Panc1 (cell line): Measurements from ENCODE around the gene B4GALT1. TPM values are rescaled to one million over a fixed set of nuclear protein-coding genes. Genes with fewer than 3 reads are reported as not detected.

Source experiments
- ATAC-seq: fragments of 200-7000 bp; cut with Tn5 transposase; 2 replicates; pipeline ENCODE4 v1.9.1; 2020; ENCODE audit warnings: mild to moderate bottlenecking, moderate library complexity
- BruUV-seq: library from RNA; stranded (reverse); fragments of 400-500 nt; replicated peaks from 2 replicates; lab custom pipeline; 2021; lab: Mats Ljungman, UMichigan
- CTCF ChIA-PET: fragments of 300-600 bp; sonication (Branson Sonifier 250); formaldehyde crosslinking; loops from one replicate; lab custom pipeline; 2022; ENCODE audit warnings: antibody characterized with exemption; lab: Charles Lee
- POLR2A ChIA-PET: fragments of 300-600 bp; sonication (Branson Sonifier 250); formaldehyde crosslinking; loops from one replicate; lab custom pipeline; 2022; ENCODE audit warnings: antibody characterized with exemption; lab: Charles Lee
- DNase-seq: peaks from one replicate; pipeline ENCODE4 v3.0.0-alpha.2; 2010; ENCODE audit warnings: low read depth, low spot score
- H3K27ac ChIP-seq: 2 replicates; pipeline ENCODE4 v1.5.1; 2011; ENCODE audit warnings: mild to moderate bottlenecking, low read length, inconsistent platforms
- H3K27me3 ChIP-seq: fragments of 200-500 bp; sonication (Bioruptor generic); 2 replicates; pipeline ENCODE4 v1.6.0; 2014; ENCODE audit warnings: low read length, inconsistent platforms; ENCODE audit not compliant: control insufficient read depth, insufficient read depth
- H3K36me3 ChIP-seq: fragments of 200-500 bp; sonication (Bioruptor generic); 2 replicates; pipeline ENCODE4 v1.5.1; 2014; ENCODE audit warnings: inconsistent platforms, mild to moderate bottlenecking, low read length, moderate library complexity; ENCODE audit not compliant: control insufficient read depth, insufficient read depth
- H3K4me1 ChIP-seq: 2 replicates; pipeline ENCODE4 v1.5.1; 2011; ENCODE audit warnings: inconsistent platforms, mild to moderate bottlenecking, low read length, moderate library complexity; ENCODE audit not compliant: control insufficient read depth, insufficient read depth
- H3K4me3 ChIP-seq, 2 experiments: 2 replicates each; pipeline ENCODE4 v1.5.1; 2011 to 2012; ENCODE audit warnings: low read depth in 2 of 2, low read length in 2 of 2, mild to moderate bottlenecking in 2 of 2, inconsistent platforms in 1 of 2, moderate library complexity in 1 of 2
- H3K9me3 ChIP-seq: fragments of 200-500 bp; sonication (Bioruptor generic); 2 replicates; pipeline ENCODE4 v1.5.1; 2014; ENCODE audit warnings: low read depth, mild to moderate bottlenecking, inconsistent platforms, low read length, moderate library complexity; ENCODE audit not compliant: control insufficient read depth, insufficient read depth
- POLR2AphosphoS5 ChIP-seq: IDR thresholded peaks from 2 replicates; pipeline ENCODE4 v1.6.1; 2012; ENCODE audit warnings: mild to moderate bottlenecking, low read depth, low read length, moderate library complexity
- SIN3A ChIP-seq: IDR thresholded peaks from 2 replicates; pipeline ENCODE4 v1.6.1; 2012; ENCODE audit warnings: low read depth, mild to moderate bottlenecking, low read length, moderate library complexity, borderline replicate concordance; ENCODE audit not compliant: insufficient read depth
- TCF7L2 ChIP-seq: IDR thresholded peaks from 2 replicates; pipeline ENCODE4 v1.6.1; 2011; ENCODE audit warnings: mild to moderate bottlenecking, low read depth, low read length, inconsistent platforms
- in situ Hi-C: cut with HindIII; loops from 2 replicates; pipeline ENCODE4 v1.10.0; 2016; ENCODE audit warnings: low sequenced_read_pairs, low pct_unique_long_range_greater_than_20kb
- intact Hi-C: fragments of 100-400 bp; cut with micrococcal nuclease; formaldehyde crosslinking; loops from one replicate; pipeline ENCODE4 v1.10.0; 2022; ENCODE audit not compliant: unreplicated experiment
- total RNA-seq: library from RNA; stranded (reverse); gene quantifications from one replicate; pipeline ENCODE4 v1.2.1, GENCODE V29; 2021; ENCODE audit not compliant: unreplicated experiment
- TF ChIP-seq, protein P1 (sequence below), 2 experiments: IDR thresholded peaks; 2 replicates each; pipeline ENCODE4 v1.6.1; 2011 to 2012; ENCODE audit warnings: low read depth in 2 of 2, control low read depth in 1 of 2, low read length in 1 of 2, mild to moderate bottlenecking in 1 of 2, moderate library complexity in 1 of 2; ENCODE audit not compliant: insufficient read depth in 1 of 2
- TF ChIP-seq, protein P2 (sequence below): fragments of 450-650 bp; IDR thresholded peaks from 2 replicates; pipeline ENCODE4 v1.5.1; 2017; ENCODE audit warnings: mild to moderate bottlenecking

Gene B4GALT1
- total RNA-seq, 1 experiment from 2014 or later: 57.4 TPM

DNA sequence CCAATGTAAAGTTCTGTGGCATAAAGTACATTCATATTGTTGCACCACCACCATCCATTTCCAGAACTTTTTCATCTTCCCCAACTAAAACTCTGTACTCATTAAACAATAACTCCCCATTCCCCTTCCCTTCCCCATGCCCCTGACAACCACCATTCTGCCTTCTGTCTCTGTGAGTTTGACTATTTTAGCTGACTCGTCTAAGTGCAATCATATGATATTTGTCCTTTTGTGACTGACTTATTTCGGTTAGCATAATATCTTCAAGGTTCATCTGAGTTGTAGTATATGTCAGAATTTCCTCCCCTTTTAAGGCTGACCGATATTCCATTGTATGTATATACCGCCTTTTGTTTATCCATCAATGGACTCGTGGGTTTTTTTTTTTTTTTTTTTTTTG is 61.6 kb downstream of the B4GALT1 start:
- Histone ChIP-seq H3K4me1 (peaks cover 4% of the 10 kb centered on the region; the same call in 1 of the 2 replicates), H3K27ac (no peak overlapping the region), H3K27me3 (no peaks in the 10 kb centered on the region), H3K4me3 (no peak overlapping the region), H3K9me3 (no peaks in the 10 kb centered on the region), H3K36me3 (no peaks in the 10 kb centered on the region)
- ChIA-PET CTCF (no interaction called here), POLR2A (no interaction called here)
- no peak for ATAC-seq
- TF ChIP-seq TCF7L2 (no peak), POLR2AphosphoS5 (no peak), SIN3A (no peak)
- TF ChIP-seq, protein P1, sequence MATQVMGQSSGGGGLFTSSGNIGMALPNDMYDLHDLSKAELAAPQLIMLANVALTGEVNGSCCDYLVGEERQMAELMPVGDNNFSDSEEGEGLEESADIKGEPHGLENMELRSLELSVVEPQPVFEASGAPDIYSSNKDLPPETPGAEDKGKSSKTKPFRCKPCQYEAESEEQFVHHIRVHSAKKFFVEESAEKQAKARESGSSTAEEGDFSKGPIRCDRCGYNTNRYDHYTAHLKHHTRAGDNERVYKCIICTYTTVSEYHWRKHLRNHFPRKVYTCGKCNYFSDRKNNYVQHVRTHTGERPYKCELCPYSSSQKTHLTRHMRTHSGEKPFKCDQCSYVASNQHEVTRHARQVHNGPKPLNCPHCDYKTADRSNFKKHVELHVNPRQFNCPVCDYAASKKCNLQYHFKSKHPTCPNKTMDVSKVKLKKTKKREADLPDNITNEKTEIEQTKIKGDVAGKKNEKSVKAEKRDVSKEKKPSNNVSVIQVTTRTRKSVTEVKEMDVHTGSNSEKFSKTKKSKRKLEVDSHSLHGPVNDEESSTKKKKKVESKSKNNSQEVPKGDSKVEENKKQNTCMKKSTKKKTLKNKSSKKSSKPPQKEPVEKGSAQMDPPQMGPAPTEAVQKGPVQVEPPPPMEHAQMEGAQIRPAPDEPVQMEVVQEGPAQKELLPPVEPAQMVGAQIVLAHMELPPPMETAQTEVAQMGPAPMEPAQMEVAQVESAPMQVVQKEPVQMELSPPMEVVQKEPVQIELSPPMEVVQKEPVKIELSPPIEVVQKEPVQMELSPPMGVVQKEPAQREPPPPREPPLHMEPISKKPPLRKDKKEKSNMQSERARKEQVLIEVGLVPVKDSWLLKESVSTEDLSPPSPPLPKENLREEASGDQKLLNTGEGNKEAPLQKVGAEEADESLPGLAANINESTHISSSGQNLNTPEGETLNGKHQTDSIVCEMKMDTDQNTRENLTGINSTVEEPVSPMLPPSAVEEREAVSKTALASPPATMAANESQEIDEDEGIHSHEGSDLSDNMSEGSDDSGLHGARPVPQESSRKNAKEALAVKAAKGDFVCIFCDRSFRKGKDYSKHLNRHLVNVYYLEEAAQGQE (IDR thresholded peaks at IDR 0.05; ENCODE audit: insufficient read depth in 1 of 2, low read depth in 2 of 2, low read length in 1 of 2): no peak
- TF ChIP-seq, protein P2, sequence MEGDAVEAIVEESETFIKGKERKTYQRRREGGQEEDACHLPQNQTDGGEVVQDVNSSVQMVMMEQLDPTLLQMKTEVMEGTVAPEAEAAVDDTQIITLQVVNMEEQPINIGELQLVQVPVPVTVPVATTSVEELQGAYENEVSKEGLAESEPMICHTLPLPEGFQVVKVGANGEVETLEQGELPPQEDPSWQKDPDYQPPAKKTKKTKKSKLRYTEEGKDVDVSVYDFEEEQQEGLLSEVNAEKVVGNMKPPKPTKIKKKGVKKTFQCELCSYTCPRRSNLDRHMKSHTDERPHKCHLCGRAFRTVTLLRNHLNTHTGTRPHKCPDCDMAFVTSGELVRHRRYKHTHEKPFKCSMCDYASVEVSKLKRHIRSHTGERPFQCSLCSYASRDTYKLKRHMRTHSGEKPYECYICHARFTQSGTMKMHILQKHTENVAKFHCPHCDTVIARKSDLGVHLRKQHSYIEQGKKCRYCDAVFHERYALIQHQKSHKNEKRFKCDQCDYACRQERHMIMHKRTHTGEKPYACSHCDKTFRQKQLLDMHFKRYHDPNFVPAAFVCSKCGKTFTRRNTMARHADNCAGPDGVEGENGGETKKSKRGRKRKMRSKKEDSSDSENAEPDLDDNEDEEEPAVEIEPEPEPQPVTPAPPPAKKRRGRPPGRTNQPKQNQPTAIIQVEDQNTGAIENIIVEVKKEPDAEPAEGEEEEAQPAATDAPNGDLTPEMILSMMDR: no peak
- no TSS peak for BruUV-seq
- DNase-seq: no peak
- intact Hi-C loops (no loop called here), in situ Hi-C loops (no loop called here)

- H3K27ac ChIP-seq: no peak overlapping the region
- no peaks in the 10 kb centered on the region for H3K9me3 ChIP-seq
- peaks cover 4% of the 10 kb centered on the region; the same call in 1 of the 2 replicates for H3K4me1 ChIP-seq
- ChIA-PET POLR2A (no interaction called here), CTCF (no interaction called here)
- H3K27me3 ChIP-seq: no peaks in the 10 kb centered on the region
- no peaks in the 10 kb centered on the region for H3K36me3 ChIP-seq
- intact Hi-C loops: no loop called here
- DNase-seq (no peak), ATAC-seq (no peak)
- BruUV-seq: no TSS peak
- in situ Hi-C loops: no loop called here
- no peak overlapping the region for H3K4me3 ChIP-seq
- TF ChIP-seq, protein P1 (IDR thresholded peaks at IDR 0.05; ENCODE audit: insufficient read depth in 1 of 2, low read depth in 2 of 2, low read length in 1 of 2): no peak
- TF ChIP-seq TCF7L2: no peak
- TF ChIP-seq, protein P2: no peak
- no peak for TF ChIP-seq POLR2AphosphoS5
- TF ChIP-seq SIN3A: no peak
Measured at GRCh38 chr9:33104401-33104800, 62.7 kb downstream of the B4GALT1 start.
